HG02623 (cell line): ENCODE measurements around the gene CYP4X1.
"Not testable (repeated sequence)": the region's sequence is repeated elsewhere in the genome, so short reads cannot be mapped to it uniquely, and the experiment has no call there.

ENCODE experiments used
- ATAC-seq: cut with Tn5 transposase; IDR thresholded peaks from one replicate; pipeline ENCODE4 v1.9.1; 2021; ENCODE audit warnings: moderate library complexity; ENCODE audit not compliant: unreplicated experiment

Gene CYP4X1

DNA sequence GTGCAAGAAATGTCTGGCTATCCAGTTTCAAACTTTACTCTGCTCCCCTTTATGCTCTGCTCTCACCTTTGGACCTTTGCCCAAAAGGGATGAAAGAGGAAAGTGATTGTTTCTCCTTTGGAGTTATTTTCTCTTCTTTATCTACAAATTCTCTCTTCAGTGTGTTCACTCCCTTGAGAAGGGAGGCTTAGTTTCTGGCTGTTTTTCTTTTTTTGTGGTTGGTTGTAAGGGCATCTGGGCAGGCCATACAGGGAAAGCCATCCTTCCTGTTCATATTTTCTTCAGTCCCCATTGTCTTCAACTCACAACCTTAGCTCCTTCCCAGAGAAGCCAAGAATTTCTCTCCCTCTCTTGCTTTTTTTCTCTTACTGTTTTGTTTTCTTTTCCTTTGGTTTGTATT, 46.0 kb downstream of the CYP4X1 start:
- ATAC-seq, result not testable (repeated sequence)

DNA sequence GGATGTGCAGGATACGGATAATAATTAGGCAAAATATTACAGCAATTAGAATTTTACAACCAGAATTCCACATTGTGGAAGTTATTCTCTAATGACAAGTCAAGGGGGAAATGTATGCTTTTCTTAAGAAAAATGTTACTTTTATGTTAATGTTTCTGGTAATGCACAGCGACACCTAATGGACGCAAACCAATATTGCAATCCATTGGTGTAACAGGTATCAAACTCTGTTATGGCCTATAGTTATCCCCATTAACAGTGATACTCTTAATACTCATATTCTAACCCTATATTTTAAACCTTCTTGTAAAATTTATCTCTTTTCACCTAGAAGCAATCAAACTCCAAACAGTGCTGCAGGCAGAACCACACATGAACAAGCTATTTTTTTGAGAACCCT, 65.9 kb downstream of the CYP4X1 start:
- not testable (repeated sequence) for ATAC-seq

DNA sequence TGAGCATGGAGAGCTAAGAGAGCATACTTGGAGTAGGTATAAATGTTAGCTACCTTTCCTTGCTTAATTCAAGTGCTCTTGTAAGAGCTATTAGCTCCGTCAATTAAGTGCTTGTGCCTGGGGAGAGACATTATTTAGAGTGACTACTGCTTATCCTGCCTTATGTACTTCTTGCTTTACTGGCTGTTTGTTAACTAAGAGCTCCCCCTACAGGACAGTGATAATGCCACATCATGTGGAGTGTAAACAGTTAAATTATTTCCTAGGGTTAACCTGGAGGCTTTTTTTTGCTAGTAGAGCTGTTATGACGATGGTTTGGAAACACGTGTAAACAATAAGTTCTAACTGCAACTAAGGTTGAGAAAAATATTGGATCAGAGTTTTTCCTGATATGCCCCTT, 68.0 kb downstream of the CYP4X1 start:
- ATAC-seq, result not testable (repeated sequence)
